Measurements from ENCODE around the gene CFAP161. TPM values are rescaled to one million over a fixed set of nuclear protein-coding genes. Genes with fewer than 3 reads are reported as not detected.

The CFAP161 gene, protein sequence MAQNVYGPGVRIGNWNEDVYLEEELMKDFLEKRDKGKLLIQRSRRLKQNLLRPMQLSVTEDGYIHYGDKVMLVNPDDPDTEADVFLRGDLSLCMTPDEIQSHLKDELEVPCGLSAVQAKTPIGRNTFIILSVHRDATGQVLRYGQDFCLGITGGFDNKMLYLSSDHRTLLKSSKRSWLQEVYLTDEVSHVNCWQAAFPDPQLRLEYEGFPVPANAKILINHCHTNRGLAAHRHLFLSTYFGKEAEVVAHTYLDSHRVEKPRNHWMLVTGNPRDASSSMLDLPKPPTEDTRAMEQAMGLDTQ
- total RNA-seq (10 to 100 TPM in 1 of 2 donors, 1 to 10 TPM in 1; 5.2 to 11.2 TPM), polyA plus RNA-seq (1 to 10 TPM; 2.4 to 2.6 TPM)
- long read RNA-seq, donor 1, partial matches to known transcripts, result 0 of 2 reads
- long read RNA-seq, donor 1, other reads (novel, unspliced or antisense), result 0 of 2 reads
- long read RNA-seq, donor 2, partial matches to known transcripts, result 0 of 1 reads
- long read RNA-seq, donor 2, other reads (novel, unspliced or antisense), result 0 of 1 reads
- long read RNA-seq, donor 3, partial matches to known transcripts, result 0 of 2 reads
- long read RNA-seq, donor 3, other reads (novel, unspliced or antisense), result 0 of 2 reads
- long read RNA-seq, donor 4, result 0 reads
- long read RNA-seq, donor 5, partial matches to known transcripts, result 0 of 1 reads
- long read RNA-seq, donor 5, other reads (novel, unspliced or antisense), result 0 of 1 reads

GRCh38 chr15:81133782-81134461, at the start of gene CFAP161:
Gene CFAP161 (plus strand): TSS chr15:81134270. CDS start chr15:81134330, 60 bp downstream.
- peak; percentile 58 for ATAC-seq (ENCODE audit: insufficient read depth, low FRiP score)
- WGBS, 2 donors, result 12 to 29% methylated on average over 33 of the region's 33 CpGs

DNA sequence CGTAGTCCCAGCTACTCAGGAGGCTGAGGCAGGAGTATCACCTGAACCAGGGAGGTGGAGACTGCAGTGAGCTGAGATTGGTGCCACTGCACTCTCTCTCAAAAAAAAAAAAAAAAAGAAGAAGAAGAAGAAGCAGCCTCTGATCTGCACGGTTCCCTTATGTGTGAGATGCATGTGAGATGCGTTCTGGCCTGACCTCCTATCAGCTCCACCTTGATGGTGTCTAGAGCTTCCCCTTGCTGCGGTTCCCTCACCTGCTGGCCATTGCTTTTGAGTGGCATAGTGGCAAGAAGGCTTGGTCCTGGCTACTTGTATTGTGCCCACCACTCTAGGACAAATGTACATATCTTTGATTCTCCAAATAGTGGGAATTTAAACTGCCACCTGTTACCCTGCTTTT, 49.4 kb upstream of the CFAP161 start:
- H3K4me3 ChIP-seq, result no peak overlapping the region
- ATAC-seq (ENCODE audit: insufficient read depth, low FRiP score), result no peak
- peaks cover 0 to 13% (median 0%) of the 10 kb centered on the region in 5 donors for H3K4me1 ChIP-seq (ENCODE audit: control insufficient read depth in 5 of 5, insufficient read depth in 5 of 5, low read length in 5 of 5)
- no peak overlapping the region for H3K27ac ChIP-seq (ENCODE audit: low read depth in 1 of 2, low read length in 1 of 2)
- no peaks in the 10 kb centered on the region for H3K36me3 ChIP-seq (ENCODE audit: control insufficient read depth in 4 of 4, insufficient read depth in 4 of 4, low read length in 4 of 4)
- peaks cover 0 to 3% (median 0%) of the 10 kb centered on the region in 3 donors for H3K27me3 ChIP-seq (ENCODE audit: control insufficient read depth in 3 of 3, insufficient read depth in 3 of 3, low read length in 2 of 3)
- TF ChIP-seq, protein P1, sequence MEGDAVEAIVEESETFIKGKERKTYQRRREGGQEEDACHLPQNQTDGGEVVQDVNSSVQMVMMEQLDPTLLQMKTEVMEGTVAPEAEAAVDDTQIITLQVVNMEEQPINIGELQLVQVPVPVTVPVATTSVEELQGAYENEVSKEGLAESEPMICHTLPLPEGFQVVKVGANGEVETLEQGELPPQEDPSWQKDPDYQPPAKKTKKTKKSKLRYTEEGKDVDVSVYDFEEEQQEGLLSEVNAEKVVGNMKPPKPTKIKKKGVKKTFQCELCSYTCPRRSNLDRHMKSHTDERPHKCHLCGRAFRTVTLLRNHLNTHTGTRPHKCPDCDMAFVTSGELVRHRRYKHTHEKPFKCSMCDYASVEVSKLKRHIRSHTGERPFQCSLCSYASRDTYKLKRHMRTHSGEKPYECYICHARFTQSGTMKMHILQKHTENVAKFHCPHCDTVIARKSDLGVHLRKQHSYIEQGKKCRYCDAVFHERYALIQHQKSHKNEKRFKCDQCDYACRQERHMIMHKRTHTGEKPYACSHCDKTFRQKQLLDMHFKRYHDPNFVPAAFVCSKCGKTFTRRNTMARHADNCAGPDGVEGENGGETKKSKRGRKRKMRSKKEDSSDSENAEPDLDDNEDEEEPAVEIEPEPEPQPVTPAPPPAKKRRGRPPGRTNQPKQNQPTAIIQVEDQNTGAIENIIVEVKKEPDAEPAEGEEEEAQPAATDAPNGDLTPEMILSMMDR (IDR thresholded peaks at IDR 0.05; ENCODE audit: control extremely low read depth, extremely low read depth), result no peak
- no peak overlapping the region for H3K9ac ChIP-seq (ENCODE audit: insufficient read depth in 1 of 2, low read length in 2 of 2)
- no peaks in the 10 kb centered on the region for H3K9me3 ChIP-seq (ENCODE audit: control insufficient read depth in 4 of 4, insufficient read depth in 3 of 4, low read length in 3 of 4)
- no peak for DNase-seq
- WGBS, 2 donors, result 63 to 75% methylated on average over 4 of the region's 4 CpGs

More at GRCh38 chr15:81133782-81134461, at the start of gene CFAP161:
- Histone ChIP-seq H3K27me3 (ENCODE audit: control insufficient read depth in 3 of 3, insufficient read depth in 3 of 3, low read length in 2 of 3) (peaks cover 0 to 12% (median 7%) of the 10 kb centered on the region in 3 donors), H3K4me3 (no peak within 1 kb of the TSS), H3K9me3 (ENCODE audit: control insufficient read depth in 4 of 4, insufficient read depth in 3 of 4, low read length in 3 of 4) (no peaks in the 10 kb centered on the region), H3K4me1 (ENCODE audit: control insufficient read depth in 5 of 5, insufficient read depth in 5 of 5, low read length in 5 of 5) (peaks cover 0 to 4% (median 0%) of the 10 kb centered on the region in 5 donors), H3K36me3 (ENCODE audit: control insufficient read depth in 4 of 4, insufficient read depth in 4 of 4, low read length in 4 of 4) (no peaks in the 10 kb centered on the region), H3K27ac (ENCODE audit: low read depth in 1 of 2, low read length in 1 of 2) (no peak within 1 kb of the TSS), H3K9ac (ENCODE audit: insufficient read depth in 1 of 2, low read length in 2 of 2) (peak within 1 kb of the TSS; percentile 32 to 41)
- TF ChIP-seq, protein P1 (IDR thresholded peaks at IDR 0.05; ENCODE audit: control extremely low read depth, extremely low read depth), result no peak
- peak; percentile 92 to 93 (median 92) for DNase-seq

- DNase-seq (no peak), ATAC-seq (ENCODE audit: insufficient read depth, low FRiP score) (no peak)
- TF ChIP-seq, protein P1 (IDR thresholded peaks at IDR 0.05; ENCODE audit: control extremely low read depth, extremely low read depth), result no peak
- H3K9ac ChIP-seq (ENCODE audit: insufficient read depth in 1 of 2, low read length in 2 of 2), result no peak overlapping the region
- no peak overlapping the region for H3K4me3 ChIP-seq
- no peaks in the 10 kb centered on the region for H3K36me3 ChIP-seq (ENCODE audit: control insufficient read depth in 4 of 4, insufficient read depth in 4 of 4, low read length in 4 of 4)
- 21 to 33% methylated on average over 2 of the region's 2 CpGs for WGBS, 2 donors
- H3K4me1 ChIP-seq (ENCODE audit: control insufficient read depth in 5 of 5, insufficient read depth in 5 of 5, low read length in 5 of 5), result peaks cover 0 to 13% (median 0%) of the 10 kb centered on the region in 5 donors
- H3K27ac ChIP-seq (ENCODE audit: low read depth in 1 of 2, low read length in 1 of 2), result no peak overlapping the region
- peaks cover 0 to 3% (median 0%) of the 10 kb centered on the region in 3 donors for H3K27me3 ChIP-seq (ENCODE audit: control insufficient read depth in 3 of 3, insufficient read depth in 3 of 3, low read length in 2 of 3)
- H3K9me3 ChIP-seq (ENCODE audit: control insufficient read depth in 4 of 4, insufficient read depth in 3 of 4, low read length in 3 of 4), result no peaks in the 10 kb centered on the region
These were observed 48.9 kb upstream of the CFAP161 start for GRCh38 chr15:81085213-81085612.

All from lung (tissue), 16 donors.